ENCODE measurements around the gene NAV3.

Gene NAV3

GRCh38 chr12:78208092-78208491 lies 377.4 kb downstream of the NAV3 start:
- Histone ChIP-seq H3K4me1 (ENCODE audit: control insufficient read depth in 5 of 5, insufficient read depth in 5 of 5, low read length in 5 of 5) (peaks cover 0 to 5% (median 0%) of the 10 kb centered on the region in 5 donors), H3K9me3 (ENCODE audit: control insufficient read depth in 5 of 5, low read length in 5 of 5) (no peaks in the 10 kb centered on the region), H3K27me3 (ENCODE audit: control insufficient read depth in 5 of 5, insufficient read depth in 4 of 5, low read length in 5 of 5) (no peaks in the 10 kb centered on the region), H3K9ac (ENCODE audit: low read length in 5 of 5) (no peak overlapping the region), H3K27ac (ENCODE audit: low read depth, low read length) (no peak overlapping the region), H3K36me3 (ENCODE audit: control insufficient read depth in 5 of 5, insufficient read depth in 5 of 5, low read length in 5 of 5) (peaks cover 4 to 27% (median 9%) of the 10 kb centered on the region in 5 donors), H3K4me3 (ENCODE audit: low read depth in 1 of 5, low read length in 5 of 5) (no peak overlapping the region)

GRCh38 chr12:78209846-78210505 lies 379.3 kb downstream of the NAV3 start:
- no peak overlapping the region for H3K4me3 ChIP-seq (ENCODE audit: low read depth in 1 of 5, low read length in 5 of 5)
- peaks cover 0 to 5% (median 0%) of the 10 kb centered on the region in 5 donors for H3K4me1 ChIP-seq (ENCODE audit: control insufficient read depth in 5 of 5, insufficient read depth in 5 of 5, low read length in 5 of 5)
- H3K9me3 ChIP-seq (ENCODE audit: control insufficient read depth in 5 of 5, low read length in 5 of 5): no peaks in the 10 kb centered on the region
- no peak overlapping the region for H3K9ac ChIP-seq (ENCODE audit: low read length in 5 of 5)
- no peak overlapping the region for H3K27ac ChIP-seq (ENCODE audit: low read depth, low read length)
- H3K36me3 ChIP-seq (ENCODE audit: control insufficient read depth in 5 of 5, insufficient read depth in 5 of 5, low read length in 5 of 5): peaks cover 1 to 19% (median 6%) of the 10 kb centered on the region in 5 donors
- H3K27me3 ChIP-seq (ENCODE audit: control insufficient read depth in 5 of 5, insufficient read depth in 4 of 5, low read length in 5 of 5): no peaks in the 10 kb centered on the region

- no peaks in the 10 kb centered on the region for H3K27me3 ChIP-seq (ENCODE audit: control insufficient read depth in 5 of 5, insufficient read depth in 4 of 5, low read length in 5 of 5)
- peaks cover 0 to 5% (median 0%) of the 10 kb centered on the region in 5 donors for H3K4me1 ChIP-seq (ENCODE audit: control insufficient read depth in 5 of 5, insufficient read depth in 5 of 5, low read length in 5 of 5)
- H3K9me3 ChIP-seq (ENCODE audit: control insufficient read depth in 5 of 5, low read length in 5 of 5): no peaks in the 10 kb centered on the region
- peaks cover 0 to 19% (median 6%) of the 10 kb centered on the region in 5 donors for H3K36me3 ChIP-seq (ENCODE audit: control insufficient read depth in 5 of 5, insufficient read depth in 5 of 5, low read length in 5 of 5)
- H3K9ac ChIP-seq (ENCODE audit: low read length in 5 of 5): no peak overlapping the region
- no peak overlapping the region for H3K4me3 ChIP-seq (ENCODE audit: low read depth in 1 of 5, low read length in 5 of 5)
- no peak overlapping the region for H3K27ac ChIP-seq (ENCODE audit: low read depth, low read length)
Observed at GRCh38 chr12:78210506-78210860, 379.8 kb downstream of the NAV3 start.

GRCh38 chr12:78210894-78211302 lies 380.2 kb downstream of the NAV3 start:
- H3K27me3 ChIP-seq (ENCODE audit: control insufficient read depth in 5 of 5, insufficient read depth in 4 of 5, low read length in 5 of 5): no peaks in the 10 kb centered on the region
- no peak overlapping the region for H3K9ac ChIP-seq (ENCODE audit: low read length in 5 of 5)
- H3K4me1 ChIP-seq (ENCODE audit: control insufficient read depth in 5 of 5, insufficient read depth in 5 of 5, low read length in 5 of 5): peaks cover 0 to 5% (median 0%) of the 10 kb centered on the region in 5 donors
- peaks cover 0 to 19% (median 6%) of the 10 kb centered on the region in 5 donors for H3K36me3 ChIP-seq (ENCODE audit: control insufficient read depth in 5 of 5, insufficient read depth in 5 of 5, low read length in 5 of 5)
- no peak overlapping the region for H3K4me3 ChIP-seq (ENCODE audit: low read depth in 1 of 5, low read length in 5 of 5)
- H3K9me3 ChIP-seq (ENCODE audit: control insufficient read depth in 5 of 5, low read length in 5 of 5): no peaks in the 10 kb centered on the region
- H3K27ac ChIP-seq (ENCODE audit: low read depth, low read length): no peak overlapping the region

GRCh38 chr12:78220811-78221210 lies 390.1 kb downstream of the NAV3 start:
- no peak overlapping the region for H3K4me3 ChIP-seq (ENCODE audit: low read depth in 1 of 5, low read length in 5 of 5)
- no peaks in the 10 kb centered on the region for H3K36me3 ChIP-seq (ENCODE audit: control insufficient read depth in 5 of 5, insufficient read depth in 5 of 5, low read length in 5 of 5)
- no peak overlapping the region for H3K27ac ChIP-seq (ENCODE audit: low read depth, low read length)
- no peaks in the 10 kb centered on the region for H3K9me3 ChIP-seq (ENCODE audit: control insufficient read depth in 5 of 5, low read length in 5 of 5)
- no peak overlapping the region for H3K9ac ChIP-seq (ENCODE audit: low read length in 5 of 5)
- H3K27me3 ChIP-seq (ENCODE audit: control insufficient read depth in 5 of 5, insufficient read depth in 4 of 5, low read length in 5 of 5): no peaks in the 10 kb centered on the region
- peaks cover 0 to 10% (median 3%) of the 10 kb centered on the region in 5 donors for H3K4me1 ChIP-seq (ENCODE audit: control insufficient read depth in 5 of 5, insufficient read depth in 5 of 5, low read length in 5 of 5)

- no peak overlapping the region for H3K4me3 ChIP-seq (ENCODE audit: low read depth in 1 of 5, low read length in 5 of 5)
- no peaks in the 10 kb centered on the region for H3K27me3 ChIP-seq (ENCODE audit: control insufficient read depth in 5 of 5, insufficient read depth in 4 of 5, low read length in 5 of 5)
- H3K9ac ChIP-seq (ENCODE audit: low read length in 5 of 5): no peak overlapping the region
- peaks cover 0 to 10% (median 3%) of the 10 kb centered on the region in 5 donors for H3K4me1 ChIP-seq (ENCODE audit: control insufficient read depth in 5 of 5, insufficient read depth in 5 of 5, low read length in 5 of 5)
- peaks cover 0 to 8% (median 6%) of the 10 kb centered on the region in 5 donors for H3K9me3 ChIP-seq (ENCODE audit: control insufficient read depth in 5 of 5, low read length in 5 of 5)
- H3K36me3 ChIP-seq (ENCODE audit: control insufficient read depth in 5 of 5, insufficient read depth in 5 of 5, low read length in 5 of 5): no peaks in the 10 kb centered on the region
- no peak overlapping the region for H3K27ac ChIP-seq (ENCODE audit: low read depth, low read length)
Observed at GRCh38 chr12:78224154-78224553, 393.5 kb downstream of the NAV3 start.

- H3K9me3 ChIP-seq (ENCODE audit: control insufficient read depth in 5 of 5, low read length in 5 of 5): peaks cover 0 to 8% (median 6%) of the 10 kb centered on the region in 5 donors
- no peaks in the 10 kb centered on the region for H3K36me3 ChIP-seq (ENCODE audit: control insufficient read depth in 5 of 5, insufficient read depth in 5 of 5, low read length in 5 of 5)
- no peak overlapping the region for H3K9ac ChIP-seq (ENCODE audit: low read length in 5 of 5)
- H3K4me3 ChIP-seq (ENCODE audit: low read depth in 1 of 5, low read length in 5 of 5): no peak overlapping the region
- H3K4me1 ChIP-seq (ENCODE audit: control insufficient read depth in 5 of 5, insufficient read depth in 5 of 5, low read length in 5 of 5): no peaks in the 10 kb centered on the region
- no peaks in the 10 kb centered on the region for H3K27me3 ChIP-seq (ENCODE audit: control insufficient read depth in 5 of 5, insufficient read depth in 4 of 5, low read length in 5 of 5)
- no peak overlapping the region for H3K27ac ChIP-seq (ENCODE audit: low read depth, low read length)
Observed at GRCh38 chr12:78226763-78227162, 396.1 kb downstream of the NAV3 start.

GRCh38 chr12:78229591-78230101 lies 399.0 kb downstream of the NAV3 start:
- Histone ChIP-seq H3K27me3 (ENCODE audit: control insufficient read depth in 5 of 5, insufficient read depth in 4 of 5, low read length in 5 of 5) (no peaks in the 10 kb centered on the region), H3K9me3 (ENCODE audit: control insufficient read depth in 5 of 5, low read length in 5 of 5) (peaks cover 0 to 8% (median 6%) of the 10 kb centered on the region in 5 donors), H3K4me1 (ENCODE audit: control insufficient read depth in 5 of 5, insufficient read depth in 5 of 5, low read length in 5 of 5) (no peaks in the 10 kb centered on the region), H3K36me3 (ENCODE audit: control insufficient read depth in 5 of 5, insufficient read depth in 5 of 5, low read length in 5 of 5) (no peaks in the 10 kb centered on the region), H3K9ac (ENCODE audit: low read length in 5 of 5) (no peak overlapping the region), H3K4me3 (ENCODE audit: low read depth in 1 of 5, low read length in 5 of 5) (no peak overlapping the region), H3K27ac (ENCODE audit: low read depth, low read length) (no peak overlapping the region)

GRCh38 chr12:78232756-78233155 lies 402.1 kb downstream of the NAV3 start:
- H3K4me3 ChIP-seq (ENCODE audit: low read depth in 1 of 5, low read length in 5 of 5): no peak overlapping the region
- H3K36me3 ChIP-seq (ENCODE audit: control insufficient read depth in 5 of 5, insufficient read depth in 5 of 5, low read length in 5 of 5): no peaks in the 10 kb centered on the region
- H3K27me3 ChIP-seq (ENCODE audit: control insufficient read depth in 5 of 5, insufficient read depth in 4 of 5, low read length in 5 of 5): no peaks in the 10 kb centered on the region
- no peak overlapping the region for H3K27ac ChIP-seq (ENCODE audit: low read depth, low read length)
- peaks cover 0 to 4% (median 3%) of the 10 kb centered on the region in 5 donors for H3K9me3 ChIP-seq (ENCODE audit: control insufficient read depth in 5 of 5, low read length in 5 of 5)
- no peak overlapping the region for H3K9ac ChIP-seq (ENCODE audit: low read length in 5 of 5)
- H3K4me1 ChIP-seq (ENCODE audit: control insufficient read depth in 5 of 5, insufficient read depth in 5 of 5, low read length in 5 of 5): no peaks in the 10 kb centered on the region

- Histone ChIP-seq H3K4me1 (ENCODE audit: control insufficient read depth in 5 of 5, insufficient read depth in 5 of 5, low read length in 5 of 5) (no peaks in the 10 kb centered on the region), H3K27ac (ENCODE audit: low read depth, low read length) (no peak overlapping the region), H3K4me3 (ENCODE audit: low read depth in 1 of 5, low read length in 5 of 5) (no peak overlapping the region), H3K9me3 (ENCODE audit: control insufficient read depth in 5 of 5, low read length in 5 of 5) (no peaks in the 10 kb centered on the region), H3K9ac (ENCODE audit: low read length in 5 of 5) (no peak overlapping the region), H3K27me3 (ENCODE audit: control insufficient read depth in 5 of 5, insufficient read depth in 4 of 5, low read length in 5 of 5) (no peaks in the 10 kb centered on the region), H3K36me3 (ENCODE audit: control insufficient read depth in 5 of 5, insufficient read depth in 5 of 5, low read length in 5 of 5) (no peaks in the 10 kb centered on the region)
Observed at GRCh38 chr12:78236264-78236663, 405.6 kb downstream of the NAV3 start.
